ENCODE results near the gene YPEL2.
"Not testable (repeated sequence)": the region's sequence is repeated elsewhere in the genome, so short reads cannot be mapped to it uniquely, and the experiment has no call there.

YPEL2 gene

GRCh38 chr17:59401274-59401673, 69.8 kb downstream of the YPEL2 start:
- Histone ChIP-seq H3K4me1 (ENCODE audit: control insufficient read depth, insufficient read depth, low read length) (peaks cover 32% of the 10 kb centered on the region), H3K4me3 (ENCODE audit: low read length) (peak overlapping the region; percentile 72)

DNA sequence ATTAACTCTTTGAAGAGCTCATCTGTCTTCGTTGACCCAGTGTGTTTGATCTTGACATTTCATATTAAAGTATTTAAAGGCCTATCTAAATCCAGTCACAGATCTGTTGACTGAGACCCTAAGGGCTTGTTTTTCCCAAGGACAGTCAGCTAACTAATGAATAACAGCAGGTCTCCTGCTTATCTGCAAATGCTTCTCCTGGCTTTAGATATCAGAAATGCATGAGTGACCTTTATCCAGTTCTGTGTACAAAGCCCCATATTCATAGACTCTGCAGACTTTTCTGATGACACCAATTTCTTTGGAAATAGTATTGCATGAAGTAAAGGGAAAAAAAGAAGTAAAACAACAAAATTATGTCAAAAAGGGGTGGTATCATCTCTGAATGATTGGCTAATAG, 70.3 kb downstream of the YPEL2 start:
- peaks cover 58% of the 10 kb centered on the region for H3K36me3 ChIP-seq (ENCODE audit: control insufficient read depth, insufficient read depth, low read length, severe bottlenecking)
- H3K27me3 ChIP-seq (replicated peaks; ENCODE audit: control insufficient read depth, insufficient read depth, low read length), result no peaks in the 10 kb centered on the region
- no peak for DNase-seq (ENCODE audit: low read depth)
- no peaks in the 10 kb centered on the region for H3K9me3 ChIP-seq (ENCODE audit: control insufficient read depth, low read length)
- peaks cover 36% of the 10 kb centered on the region for H3K4me1 ChIP-seq (ENCODE audit: control insufficient read depth, insufficient read depth, low read length)
- H3K9ac ChIP-seq (ENCODE audit: low read length), result peak overlapping the region; percentile 81
- H3K4me3 ChIP-seq (ENCODE audit: low read length), result no peak overlapping the region

More at GRCh38 chr17:59401274-59401673, 69.8 kb downstream of the YPEL2 start:
- peaks cover 62% of the 10 kb centered on the region for H3K36me3 ChIP-seq (ENCODE audit: control insufficient read depth, insufficient read depth, low read length, severe bottlenecking)
- H3K27me3 ChIP-seq (replicated peaks; ENCODE audit: control insufficient read depth, insufficient read depth, low read length), result no peaks in the 10 kb centered on the region
- H3K9me3 ChIP-seq (ENCODE audit: control insufficient read depth, low read length), result no peaks in the 10 kb centered on the region
- no peak for DNase-seq (ENCODE audit: low read depth)
- H3K9ac ChIP-seq (ENCODE audit: low read length), result peak overlapping the region; percentile 81

GRCh38 chr17:59402760-59403159, 71.3 kb downstream of the YPEL2 start:
- no peak for DNase-seq (ENCODE audit: low read depth)
- no peaks in the 10 kb centered on the region for H3K9me3 ChIP-seq (ENCODE audit: control insufficient read depth, low read length)
- no peak overlapping the region for H3K9ac ChIP-seq (ENCODE audit: low read length)
- no peak overlapping the region for H3K4me3 ChIP-seq (ENCODE audit: low read length)
- H3K4me1 ChIP-seq (ENCODE audit: control insufficient read depth, insufficient read depth, low read length), result peaks cover 41% of the 10 kb centered on the region
- no peaks in the 10 kb centered on the region for H3K27me3 ChIP-seq (replicated peaks; ENCODE audit: control insufficient read depth, insufficient read depth, low read length)
- peaks cover 47% of the 10 kb centered on the region for H3K36me3 ChIP-seq (ENCODE audit: control insufficient read depth, insufficient read depth, low read length, severe bottlenecking)

GRCh38 chr17:59404471-59404870, 73.0 kb downstream of the YPEL2 start:
- Histone ChIP-seq H3K4me1 (ENCODE audit: control insufficient read depth, insufficient read depth, low read length) (peaks cover 39% of the 10 kb centered on the region), H3K27me3 (replicated peaks; ENCODE audit: control insufficient read depth, insufficient read depth, low read length) (no peaks in the 10 kb centered on the region), H3K36me3 (ENCODE audit: control insufficient read depth, insufficient read depth, low read length, severe bottlenecking) (peaks cover 31% of the 10 kb centered on the region), H3K9ac (ENCODE audit: low read length) (no peak overlapping the region), H3K9me3 (ENCODE audit: control insufficient read depth, low read length) (no peaks in the 10 kb centered on the region), H3K4me3 (ENCODE audit: low read length) (no peak overlapping the region)
- DNase-seq (ENCODE audit: low read depth), result no peak

- Histone ChIP-seq H3K27me3 (replicated peaks; ENCODE audit: control insufficient read depth, insufficient read depth, low read length) (no peaks in the 10 kb centered on the region), H3K4me1 (ENCODE audit: control insufficient read depth, insufficient read depth, low read length) (peaks cover 24% of the 10 kb centered on the region), H3K9ac (ENCODE audit: low read length) (no peak overlapping the region), H3K4me3 (ENCODE audit: low read length) (no peak overlapping the region), H3K9me3 (ENCODE audit: control insufficient read depth, low read length) (peaks cover 7% of the 10 kb centered on the region), H3K36me3 (ENCODE audit: control insufficient read depth, insufficient read depth, low read length, severe bottlenecking) (peaks cover 29% of the 10 kb centered on the region)
- no peak for DNase-seq (ENCODE audit: low read depth)
Observed at GRCh38 chr17:59405944-59406705, 74.7 kb downstream of the YPEL2 start.

DNA sequence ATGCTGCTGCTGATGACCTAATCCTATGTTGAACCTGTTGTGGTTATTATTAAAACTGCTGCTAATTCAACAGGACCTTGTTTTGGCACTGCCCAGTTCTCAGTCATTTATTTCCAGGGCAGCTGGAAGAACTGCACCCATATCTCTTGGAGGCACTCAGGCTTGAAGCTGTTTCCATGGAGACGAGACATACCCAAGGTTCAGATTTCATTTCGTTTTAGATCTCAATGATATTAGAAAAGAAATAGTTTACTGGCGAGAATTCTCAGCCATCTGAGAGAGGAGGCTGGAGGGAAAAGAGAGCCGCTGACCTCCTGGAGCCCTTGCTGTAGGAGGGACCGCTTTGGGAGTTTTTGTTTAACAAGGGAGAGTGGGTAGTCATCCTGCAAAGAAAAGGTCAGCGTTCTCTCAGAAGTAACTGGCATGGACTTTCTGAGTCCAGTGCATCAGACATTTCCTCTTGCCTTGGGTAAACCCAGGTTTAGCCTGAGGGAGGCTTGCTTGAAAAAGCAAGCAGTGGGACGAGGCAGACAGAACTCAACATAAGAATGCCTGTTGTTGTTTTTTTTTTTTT, 75.4 kb downstream of the YPEL2 start:
- H3K27me3 ChIP-seq (replicated peaks; ENCODE audit: control insufficient read depth, insufficient read depth, low read length), result no peaks in the 10 kb centered on the region
- peaks cover 17% of the 10 kb centered on the region for H3K4me1 ChIP-seq (ENCODE audit: control insufficient read depth, insufficient read depth, low read length)
- peaks cover 7% of the 10 kb centered on the region for H3K9me3 ChIP-seq (ENCODE audit: control insufficient read depth, low read length)
- peak; percentile 88 for DNase-seq (ENCODE audit: low read depth)
- no peak overlapping the region for H3K9ac ChIP-seq (ENCODE audit: low read length)
- H3K4me3 ChIP-seq (ENCODE audit: low read length), result no peak overlapping the region
- peaks cover 24% of the 10 kb centered on the region for H3K36me3 ChIP-seq (ENCODE audit: control insufficient read depth, insufficient read depth, low read length, severe bottlenecking)

DNA sequence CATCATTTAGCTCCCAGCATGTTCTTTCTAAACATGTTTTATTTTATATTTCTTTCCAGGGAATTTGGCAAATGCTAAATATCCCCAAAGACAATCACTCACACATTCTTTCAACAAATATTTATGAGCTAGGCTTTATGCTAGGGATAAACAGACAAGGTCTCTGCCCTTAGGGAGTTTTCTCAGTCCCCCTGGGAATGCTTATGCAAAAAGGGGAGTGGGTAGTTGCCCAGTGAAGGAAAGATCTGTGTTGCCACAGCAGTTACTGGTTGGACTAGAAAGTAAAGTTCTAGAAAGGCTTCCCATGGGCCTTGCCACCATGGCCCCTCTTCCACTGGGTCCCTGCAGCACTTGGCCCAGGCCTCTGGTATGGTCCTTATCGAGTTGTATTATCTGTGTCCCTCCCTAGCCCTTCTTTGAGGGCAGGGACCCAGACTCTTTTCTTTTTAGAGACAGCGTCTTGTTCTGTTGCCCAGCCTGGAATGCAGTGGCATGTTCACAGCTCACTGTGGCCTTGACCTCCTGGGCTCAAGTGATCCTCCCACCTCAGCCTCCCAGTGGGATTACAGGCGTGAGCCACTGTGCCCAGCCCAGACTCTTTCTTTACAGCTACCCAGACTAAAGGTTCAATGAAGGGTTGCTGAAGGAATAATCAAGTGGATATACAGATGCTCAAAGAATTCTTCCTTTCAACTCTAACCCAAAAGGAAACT, 78.0 kb downstream of the YPEL2 start:
- Histone ChIP-seq H3K9me3 (ENCODE audit: control insufficient read depth, low read length) (peaks cover 7% of the 10 kb centered on the region), H3K4me1 (ENCODE audit: control insufficient read depth, insufficient read depth, low read length) (peaks cover 14% of the 10 kb centered on the region), H3K36me3 (ENCODE audit: control insufficient read depth, insufficient read depth, low read length, severe bottlenecking) (peaks cover 3% of the 10 kb centered on the region), H3K27me3 (replicated peaks; ENCODE audit: control insufficient read depth, insufficient read depth, low read length) (no peaks in the 10 kb centered on the region), H3K4me3 (ENCODE audit: low read length) (no peak overlapping the region), H3K9ac (ENCODE audit: low read length) (no peak overlapping the region)
- DNase-seq (ENCODE audit: low read depth), result no peak

GRCh38 chr17:59410049-59410437, 78.6 kb downstream of the YPEL2 start:
- DNase-seq (ENCODE audit: low read depth), result no peak
- peaks cover 14% of the 10 kb centered on the region for H3K4me1 ChIP-seq (ENCODE audit: control insufficient read depth, insufficient read depth, low read length)
- no peak overlapping the region for H3K9ac ChIP-seq (ENCODE audit: low read length)
- H3K4me3 ChIP-seq (ENCODE audit: low read length), result no peak overlapping the region
- peaks cover 7% of the 10 kb centered on the region for H3K9me3 ChIP-seq (ENCODE audit: control insufficient read depth, low read length)
- H3K27me3 ChIP-seq (replicated peaks; ENCODE audit: control insufficient read depth, insufficient read depth, low read length), result no peaks in the 10 kb centered on the region
- no peaks in the 10 kb centered on the region for H3K36me3 ChIP-seq (ENCODE audit: control insufficient read depth, insufficient read depth, low read length, severe bottlenecking)

- H3K36me3 ChIP-seq (ENCODE audit: control insufficient read depth, insufficient read depth, low read length, severe bottlenecking); H3K9ac ChIP-seq (ENCODE audit: low read length); H3K9me3 ChIP-seq (ENCODE audit: control insufficient read depth, low read length); H3K27me3 ChIP-seq (replicated peaks; ENCODE audit: control insufficient read depth, insufficient read depth, low read length); DNase-seq (ENCODE audit: low read depth); H3K4me1 ChIP-seq (ENCODE audit: control insufficient read depth, insufficient read depth, low read length); H3K4me3 ChIP-seq (ENCODE audit: low read length): not testable (repeated sequence)
Observed at GRCh38 chr17:59412431-59412830, 81.0 kb downstream of the YPEL2 start.

GRCh38 chr17:59413014-59413766, 81.7 kb downstream of the YPEL2 start:
- H3K36me3 ChIP-seq (ENCODE audit: control insufficient read depth, insufficient read depth, low read length, severe bottlenecking), result no peaks in the 10 kb centered on the region
- no peak overlapping the region for H3K9ac ChIP-seq (ENCODE audit: low read length)
- peaks cover 7% of the 10 kb centered on the region for H3K9me3 ChIP-seq (ENCODE audit: control insufficient read depth, low read length)
- no peak overlapping the region for H3K4me3 ChIP-seq (ENCODE audit: low read length)
- H3K4me1 ChIP-seq (ENCODE audit: control insufficient read depth, insufficient read depth, low read length), result no peaks in the 10 kb centered on the region
- no peak for DNase-seq (ENCODE audit: low read depth)
- no peaks in the 10 kb centered on the region for H3K27me3 ChIP-seq (replicated peaks; ENCODE audit: control insufficient read depth, insufficient read depth, low read length)

DNA sequence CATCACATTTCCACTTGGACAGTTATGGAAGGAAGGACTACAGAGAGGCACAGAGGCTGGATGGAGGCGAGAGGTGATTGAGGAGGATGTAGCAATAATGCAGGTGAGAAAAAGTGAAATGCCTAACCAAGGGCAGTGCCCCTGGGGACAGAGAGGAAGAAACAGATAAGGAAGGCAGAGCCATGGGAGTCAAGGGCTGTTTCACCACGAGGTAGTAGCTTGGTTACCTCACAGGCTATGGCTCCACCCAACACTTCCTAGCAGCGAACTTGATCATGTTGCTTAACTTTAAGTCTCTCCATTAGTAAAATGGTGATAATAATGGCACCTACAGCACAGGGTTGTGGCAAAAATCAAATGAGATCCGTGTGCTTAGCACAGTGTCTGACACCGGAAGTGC, 83.9 kb downstream of the YPEL2 start:
- Histone ChIP-seq H3K4me3 (ENCODE audit: low read length) (no peak overlapping the region), H3K36me3 (ENCODE audit: control insufficient read depth, insufficient read depth, low read length, severe bottlenecking) (no peaks in the 10 kb centered on the region), H3K9ac (ENCODE audit: low read length) (no peak overlapping the region), H3K4me1 (ENCODE audit: control insufficient read depth, insufficient read depth, low read length) (no peaks in the 10 kb centered on the region), H3K9me3 (ENCODE audit: control insufficient read depth, low read length) (no peaks in the 10 kb centered on the region), H3K27me3 (replicated peaks; ENCODE audit: control insufficient read depth, insufficient read depth, low read length) (no peaks in the 10 kb centered on the region)
- no peak for DNase-seq (ENCODE audit: low read depth)

All from adipocyte (in vitro differentiated cells).